ENCODE results near the gene TNXB.

DNA sequence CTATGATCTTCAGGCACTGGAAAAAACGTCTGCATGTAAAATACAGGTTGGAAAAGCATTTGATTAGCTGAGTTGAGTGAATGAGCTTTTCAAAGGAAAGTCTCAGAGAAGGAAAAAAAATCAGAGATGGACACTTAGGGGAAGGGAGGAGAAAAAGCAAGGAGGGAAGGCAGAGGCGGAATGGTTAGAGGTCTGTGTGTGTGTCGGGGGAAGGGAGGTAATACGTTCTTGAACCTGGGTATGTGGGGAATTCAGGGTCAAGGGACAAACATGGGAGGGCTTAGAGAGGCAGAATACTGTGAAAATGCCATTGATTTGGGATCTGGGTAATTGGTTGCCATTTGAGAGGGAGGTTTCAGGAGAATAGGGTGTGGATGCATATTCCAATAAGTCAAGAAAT, 37.5 kb upstream of the TNXB start:
- TF ChIP-seq ATF7 (IDR thresholded peaks at IDR 0.05) (no peak), STAT5B (CRISPR knock-in tag; IDR thresholded peaks at IDR 0.05) (no peak), POLR2A (conservative IDR thresholded peaks at IDR 0.05) (no peak), MEF2D (tag; conservative IDR thresholded peaks at IDR 0.05; ENCODE audit: low read depth) (no peak), MEF2A (IDR thresholded peaks at IDR 0.05; ENCODE audit: control insufficient read depth, low read depth, low read length) (no peak), CEBPB (tag; IDR thresholded peaks at IDR 0.05) (no peak), ZNF24 (IDR thresholded peaks at IDR 0.05) (no peak), SETDB1 (IDR thresholded peaks at IDR 0.05; ENCODE audit: low read length) (no peak), HMG20B (CRISPR knock-in tag; IDR thresholded peaks at IDR 0.05) (no peak)
- TF ChIP-seq, protein P1, sequence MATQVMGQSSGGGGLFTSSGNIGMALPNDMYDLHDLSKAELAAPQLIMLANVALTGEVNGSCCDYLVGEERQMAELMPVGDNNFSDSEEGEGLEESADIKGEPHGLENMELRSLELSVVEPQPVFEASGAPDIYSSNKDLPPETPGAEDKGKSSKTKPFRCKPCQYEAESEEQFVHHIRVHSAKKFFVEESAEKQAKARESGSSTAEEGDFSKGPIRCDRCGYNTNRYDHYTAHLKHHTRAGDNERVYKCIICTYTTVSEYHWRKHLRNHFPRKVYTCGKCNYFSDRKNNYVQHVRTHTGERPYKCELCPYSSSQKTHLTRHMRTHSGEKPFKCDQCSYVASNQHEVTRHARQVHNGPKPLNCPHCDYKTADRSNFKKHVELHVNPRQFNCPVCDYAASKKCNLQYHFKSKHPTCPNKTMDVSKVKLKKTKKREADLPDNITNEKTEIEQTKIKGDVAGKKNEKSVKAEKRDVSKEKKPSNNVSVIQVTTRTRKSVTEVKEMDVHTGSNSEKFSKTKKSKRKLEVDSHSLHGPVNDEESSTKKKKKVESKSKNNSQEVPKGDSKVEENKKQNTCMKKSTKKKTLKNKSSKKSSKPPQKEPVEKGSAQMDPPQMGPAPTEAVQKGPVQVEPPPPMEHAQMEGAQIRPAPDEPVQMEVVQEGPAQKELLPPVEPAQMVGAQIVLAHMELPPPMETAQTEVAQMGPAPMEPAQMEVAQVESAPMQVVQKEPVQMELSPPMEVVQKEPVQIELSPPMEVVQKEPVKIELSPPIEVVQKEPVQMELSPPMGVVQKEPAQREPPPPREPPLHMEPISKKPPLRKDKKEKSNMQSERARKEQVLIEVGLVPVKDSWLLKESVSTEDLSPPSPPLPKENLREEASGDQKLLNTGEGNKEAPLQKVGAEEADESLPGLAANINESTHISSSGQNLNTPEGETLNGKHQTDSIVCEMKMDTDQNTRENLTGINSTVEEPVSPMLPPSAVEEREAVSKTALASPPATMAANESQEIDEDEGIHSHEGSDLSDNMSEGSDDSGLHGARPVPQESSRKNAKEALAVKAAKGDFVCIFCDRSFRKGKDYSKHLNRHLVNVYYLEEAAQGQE (IDR thresholded peaks at IDR 0.05; ENCODE audit: borderline replicate concordance), result no peak
- TF ChIP-seq, protein P1 (CRISPR knock-in tag; IDR thresholded peaks at IDR 0.05; ENCODE audit: low read depth), result no peak
- TF ChIP-seq, protein P2, sequence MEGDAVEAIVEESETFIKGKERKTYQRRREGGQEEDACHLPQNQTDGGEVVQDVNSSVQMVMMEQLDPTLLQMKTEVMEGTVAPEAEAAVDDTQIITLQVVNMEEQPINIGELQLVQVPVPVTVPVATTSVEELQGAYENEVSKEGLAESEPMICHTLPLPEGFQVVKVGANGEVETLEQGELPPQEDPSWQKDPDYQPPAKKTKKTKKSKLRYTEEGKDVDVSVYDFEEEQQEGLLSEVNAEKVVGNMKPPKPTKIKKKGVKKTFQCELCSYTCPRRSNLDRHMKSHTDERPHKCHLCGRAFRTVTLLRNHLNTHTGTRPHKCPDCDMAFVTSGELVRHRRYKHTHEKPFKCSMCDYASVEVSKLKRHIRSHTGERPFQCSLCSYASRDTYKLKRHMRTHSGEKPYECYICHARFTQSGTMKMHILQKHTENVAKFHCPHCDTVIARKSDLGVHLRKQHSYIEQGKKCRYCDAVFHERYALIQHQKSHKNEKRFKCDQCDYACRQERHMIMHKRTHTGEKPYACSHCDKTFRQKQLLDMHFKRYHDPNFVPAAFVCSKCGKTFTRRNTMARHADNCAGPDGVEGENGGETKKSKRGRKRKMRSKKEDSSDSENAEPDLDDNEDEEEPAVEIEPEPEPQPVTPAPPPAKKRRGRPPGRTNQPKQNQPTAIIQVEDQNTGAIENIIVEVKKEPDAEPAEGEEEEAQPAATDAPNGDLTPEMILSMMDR (IDR thresholded peaks at IDR 0.05 in 2 of 3, conservative IDR thresholded peaks at IDR 0.05 in 1 of 3; ENCODE audit: insufficient read depth in 2 of 3, low read depth in 1 of 3, low read length in 3 of 3), result no peak

Measured in K562 (cell line).